ENCODE measurements around the gene THRA.
A peak's percentile ranks its signal among the peaks of the same experiment; 100 is the strongest.

THRA gene

DNA sequence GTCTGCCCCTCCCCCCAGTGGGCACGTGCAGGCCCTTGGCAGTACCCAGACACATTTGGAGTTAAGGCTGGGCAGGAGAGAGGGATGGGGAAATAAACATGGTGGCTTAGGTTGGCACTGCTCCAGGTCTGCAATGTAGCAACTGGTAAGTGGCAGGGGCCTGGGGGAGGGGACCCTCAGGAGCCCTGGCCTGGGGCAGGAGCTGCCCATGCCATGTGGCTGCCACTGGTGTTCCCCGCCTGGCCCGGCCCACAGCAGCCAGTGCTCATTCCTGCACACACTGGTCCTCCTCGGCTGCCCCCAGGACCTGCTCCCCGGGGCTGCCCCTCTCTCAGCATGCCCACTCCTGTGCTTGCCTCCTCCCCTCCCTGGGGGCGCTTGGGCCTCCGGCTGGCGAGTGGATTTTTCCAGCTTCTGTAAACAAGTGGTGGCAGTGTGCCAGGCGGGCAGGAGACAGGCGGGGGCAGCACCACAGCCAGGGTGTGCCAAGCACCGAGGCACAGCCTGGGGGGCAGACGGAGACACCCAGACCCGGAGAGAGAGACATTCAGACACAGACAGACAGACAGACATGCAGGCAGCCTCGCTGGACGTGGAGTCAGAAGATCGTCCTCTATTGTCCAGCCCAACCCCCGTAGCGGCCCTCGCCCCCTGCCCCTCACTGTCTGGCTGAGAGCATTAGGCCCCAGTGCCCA, 9.4 kb downstream of the THRA start:
- TF ChIP-seq POLR2AphosphoS5 (IDR thresholded peaks at IDR 0.05; ENCODE audit: low read depth, low read length), result no peak
- TF ChIP-seq FOXP2 (optimal IDR thresholded peaks at IDR 0.05; ENCODE audit: borderline replicate concordance, extremely low read depth, extremely low read length, insufficient read depth), result peak; percentile 23

DNA sequence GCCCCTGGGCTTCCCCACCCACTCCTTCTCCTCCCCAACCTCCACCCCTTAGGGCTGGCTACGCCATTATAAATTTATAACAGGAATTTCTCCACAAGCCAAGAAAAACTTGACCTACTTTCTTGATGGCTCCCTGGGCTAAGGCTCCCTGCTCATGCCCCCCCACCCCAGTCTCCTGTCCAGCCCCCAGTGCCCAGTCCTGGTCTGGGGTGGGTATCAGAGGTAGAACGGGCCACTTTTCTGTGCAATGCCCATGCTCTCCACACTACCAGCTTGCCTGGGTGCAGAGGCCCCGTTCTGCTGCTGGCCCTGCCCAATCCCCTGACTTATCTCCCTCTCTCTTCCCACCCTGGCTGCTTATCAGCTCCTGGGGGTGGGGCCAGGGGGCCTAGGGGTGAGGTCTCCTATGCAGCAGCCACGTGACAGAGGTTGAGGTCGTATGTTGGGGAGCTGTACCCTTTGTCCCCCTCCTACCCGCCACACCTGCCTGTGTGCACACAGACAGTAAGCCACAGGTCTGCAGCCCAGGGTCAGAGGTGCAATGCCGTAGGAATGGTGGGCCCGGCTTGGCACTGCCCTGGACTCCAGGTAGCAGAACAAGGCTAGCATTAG, 10.1 kb downstream of the THRA start:
- TF ChIP-seq TAF1 (IDR thresholded peaks at IDR 0.05; ENCODE audit: borderline replicate concordance, insufficient read depth, low read length), result no peak
- TF ChIP-seq, protein P1, sequence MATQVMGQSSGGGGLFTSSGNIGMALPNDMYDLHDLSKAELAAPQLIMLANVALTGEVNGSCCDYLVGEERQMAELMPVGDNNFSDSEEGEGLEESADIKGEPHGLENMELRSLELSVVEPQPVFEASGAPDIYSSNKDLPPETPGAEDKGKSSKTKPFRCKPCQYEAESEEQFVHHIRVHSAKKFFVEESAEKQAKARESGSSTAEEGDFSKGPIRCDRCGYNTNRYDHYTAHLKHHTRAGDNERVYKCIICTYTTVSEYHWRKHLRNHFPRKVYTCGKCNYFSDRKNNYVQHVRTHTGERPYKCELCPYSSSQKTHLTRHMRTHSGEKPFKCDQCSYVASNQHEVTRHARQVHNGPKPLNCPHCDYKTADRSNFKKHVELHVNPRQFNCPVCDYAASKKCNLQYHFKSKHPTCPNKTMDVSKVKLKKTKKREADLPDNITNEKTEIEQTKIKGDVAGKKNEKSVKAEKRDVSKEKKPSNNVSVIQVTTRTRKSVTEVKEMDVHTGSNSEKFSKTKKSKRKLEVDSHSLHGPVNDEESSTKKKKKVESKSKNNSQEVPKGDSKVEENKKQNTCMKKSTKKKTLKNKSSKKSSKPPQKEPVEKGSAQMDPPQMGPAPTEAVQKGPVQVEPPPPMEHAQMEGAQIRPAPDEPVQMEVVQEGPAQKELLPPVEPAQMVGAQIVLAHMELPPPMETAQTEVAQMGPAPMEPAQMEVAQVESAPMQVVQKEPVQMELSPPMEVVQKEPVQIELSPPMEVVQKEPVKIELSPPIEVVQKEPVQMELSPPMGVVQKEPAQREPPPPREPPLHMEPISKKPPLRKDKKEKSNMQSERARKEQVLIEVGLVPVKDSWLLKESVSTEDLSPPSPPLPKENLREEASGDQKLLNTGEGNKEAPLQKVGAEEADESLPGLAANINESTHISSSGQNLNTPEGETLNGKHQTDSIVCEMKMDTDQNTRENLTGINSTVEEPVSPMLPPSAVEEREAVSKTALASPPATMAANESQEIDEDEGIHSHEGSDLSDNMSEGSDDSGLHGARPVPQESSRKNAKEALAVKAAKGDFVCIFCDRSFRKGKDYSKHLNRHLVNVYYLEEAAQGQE (IDR thresholded peaks at IDR 0.05; ENCODE audit: insufficient read depth in 1 of 2, low read depth in 2 of 2, low read length in 2 of 2), result no peak
- no peak for TF ChIP-seq POLR2AphosphoS5 (IDR thresholded peaks at IDR 0.05; ENCODE audit: low read depth, low read length)
- TF ChIP-seq FOXP2 (optimal IDR thresholded peaks at IDR 0.05; ENCODE audit: borderline replicate concordance, extremely low read depth, extremely low read length, insufficient read depth), result no peak
- TF ChIP-seq SIN3A (IDR thresholded peaks at IDR 0.05; ENCODE audit: borderline replicate concordance, insufficient read depth, low read length), result no peak

DNA sequence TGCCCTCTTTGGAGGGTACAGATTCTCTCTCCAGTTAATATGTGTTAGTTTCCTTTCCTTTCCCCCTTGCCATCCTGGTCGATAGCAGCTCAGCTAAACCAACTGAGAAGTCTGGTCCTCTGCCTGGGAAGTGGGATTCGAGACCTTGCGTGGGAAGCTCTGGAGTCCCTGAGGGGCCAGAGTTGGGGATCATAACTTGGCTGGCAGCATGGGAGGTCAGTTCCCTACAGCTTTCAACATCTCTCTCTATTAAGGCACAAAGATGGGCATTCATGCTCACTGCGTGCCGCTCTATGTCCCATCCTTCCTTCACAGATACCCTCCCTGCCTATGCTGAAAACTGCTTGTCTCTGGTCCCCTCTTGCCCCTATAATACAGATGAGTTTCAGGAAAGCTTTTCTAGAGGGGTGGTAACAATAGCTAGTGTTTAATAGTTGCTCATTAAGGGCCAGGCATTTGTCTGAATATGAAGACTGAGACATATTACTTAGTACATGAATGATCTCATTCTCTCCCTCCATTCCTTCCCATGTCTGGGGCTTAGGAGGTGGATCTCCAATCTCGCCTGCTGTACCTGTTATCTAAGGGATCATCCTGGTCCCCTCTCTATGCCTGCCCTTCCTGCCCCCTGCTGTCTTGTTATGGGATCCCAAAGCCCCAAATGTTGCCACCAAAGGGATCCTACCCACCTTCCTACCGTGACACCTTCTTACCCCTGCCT, 10.8 kb downstream of the THRA start:
- TF ChIP-seq SIN3A (IDR thresholded peaks at IDR 0.05; ENCODE audit: borderline replicate concordance, insufficient read depth, low read length), result no peak
- TF ChIP-seq, protein P1 (IDR thresholded peaks at IDR 0.05; ENCODE audit: insufficient read depth in 1 of 2, low read depth in 2 of 2, low read length in 2 of 2), result no peak
- TF ChIP-seq FOXP2 (optimal IDR thresholded peaks at IDR 0.05; ENCODE audit: borderline replicate concordance, extremely low read depth, extremely low read length, insufficient read depth), result no peak
- no peak for TF ChIP-seq TAF1 (IDR thresholded peaks at IDR 0.05; ENCODE audit: borderline replicate concordance, insufficient read depth, low read length)
- no peak for TF ChIP-seq POLR2AphosphoS5 (IDR thresholded peaks at IDR 0.05; ENCODE audit: low read depth, low read length)

DNA sequence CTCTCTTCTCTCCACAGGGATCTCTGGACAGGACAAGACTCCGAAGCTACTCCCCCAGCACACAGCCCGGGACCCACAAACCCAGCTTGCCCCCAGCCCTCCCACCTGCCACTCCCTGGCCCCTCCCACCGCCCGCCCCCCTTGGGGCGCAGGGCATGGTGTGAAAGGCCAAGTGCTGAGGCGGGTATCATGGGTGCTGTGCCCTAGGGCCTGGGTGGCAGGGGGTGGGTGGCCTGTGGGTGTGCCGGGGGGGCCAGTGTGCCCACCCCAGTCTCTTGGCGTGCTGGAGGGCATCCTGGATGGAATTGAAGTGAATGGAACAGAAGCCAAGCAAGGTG, 11.4 kb downstream of the THRA start:
- TF ChIP-seq, protein P1 (IDR thresholded peaks at IDR 0.05; ENCODE audit: insufficient read depth in 1 of 2, low read depth in 2 of 2, low read length in 2 of 2), result no peak
- TF ChIP-seq FOXP2 (optimal IDR thresholded peaks at IDR 0.05; ENCODE audit: borderline replicate concordance, extremely low read depth, extremely low read length, insufficient read depth), result no peak

DNA sequence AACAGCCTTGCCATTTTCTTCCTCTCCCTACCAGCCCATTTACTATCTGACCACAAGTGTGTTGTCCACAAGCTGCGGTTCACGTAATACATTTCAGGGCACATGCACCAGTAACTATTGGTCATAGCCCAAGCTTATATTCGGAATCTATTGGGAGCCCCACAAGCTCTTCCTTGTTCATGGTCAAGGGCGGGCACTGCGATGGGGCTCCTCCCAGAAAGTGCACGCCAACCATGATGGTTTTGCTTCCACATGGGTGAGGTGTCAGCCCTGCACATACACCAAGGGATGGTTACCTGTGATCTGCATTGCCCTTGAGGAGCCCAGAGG, 12.1 kb downstream of the THRA start:
- no peak for TF ChIP-seq POLR2AphosphoS5 (IDR thresholded peaks at IDR 0.05; ENCODE audit: low read depth, low read length)
- TF ChIP-seq, protein P1 (IDR thresholded peaks at IDR 0.05; ENCODE audit: insufficient read depth in 1 of 2, low read depth in 2 of 2, low read length in 2 of 2), result no peak
- TF ChIP-seq FOXP2 (optimal IDR thresholded peaks at IDR 0.05; ENCODE audit: borderline replicate concordance, extremely low read depth, extremely low read length, insufficient read depth), result no peak
- TF ChIP-seq TAF1 (IDR thresholded peaks at IDR 0.05; ENCODE audit: borderline replicate concordance, insufficient read depth, low read length), result no peak
- no peak for TF ChIP-seq SIN3A (IDR thresholded peaks at IDR 0.05; ENCODE audit: borderline replicate concordance, insufficient read depth, low read length)
